H1 (cell line): ENCODE data around the gene CD58. TPM values are rescaled to one million over a fixed set of nuclear protein-coding genes. Genes with fewer than 3 reads are reported as not detected.

Source experiments
- HDAC6 ChIP-seq: IDR thresholded peaks from one replicate; pipeline ENCODE4 v1.7.1; 2012; ENCODE audit warnings: low read depth, mild to moderate bottlenecking, inconsistent platforms, low read length, moderate library complexity
- ZNF274 ChIP-seq: IDR thresholded peaks from 2 replicates; pipeline ENCODE4 v1.7.0; 2012; ENCODE audit warnings: low read length, borderline replicate concordance; ENCODE audit errors: extremely low read depth
- polyA plus RNA-seq, 7 experiments: library from polyadenylated mRNA; depleted of rRNA in 3 of 7; stranded (reverse) in 5 of 7; unstranded in 2 of 7; fragments of >200 nt in 5 of 7; fragments of 200-250 nt in 2 of 7; gene quantifications; 1 replicate in 5 of 7; 2 replicates in 1 of 7; 4 replicates in 1 of 7; pipeline versions ENCODE4 v1.2.1 to v1.2.3, GENCODE V29; 2011 to 2013; ENCODE audit warnings: missing spikeins in 2 of 7, mixed read lengths in 2 of 7
- total RNA-seq: library from RNA; stranded (reverse); fragmentation: NEBNext Ultra II Directional; extraction: Animal tissue kit (Norgen Biotek cat#: 25700); gene quantifications from 2 replicates; pipeline ENCODE4 v1.2.1, GENCODE V29; 2021

CD58 gene
- total and polyA plus RNA-seq, 2 of the 8 experiments (the other 6 are each of a cell fraction or from before 2014, with no cell fraction given), result 5.3 to 5.5 TPM

DNA sequence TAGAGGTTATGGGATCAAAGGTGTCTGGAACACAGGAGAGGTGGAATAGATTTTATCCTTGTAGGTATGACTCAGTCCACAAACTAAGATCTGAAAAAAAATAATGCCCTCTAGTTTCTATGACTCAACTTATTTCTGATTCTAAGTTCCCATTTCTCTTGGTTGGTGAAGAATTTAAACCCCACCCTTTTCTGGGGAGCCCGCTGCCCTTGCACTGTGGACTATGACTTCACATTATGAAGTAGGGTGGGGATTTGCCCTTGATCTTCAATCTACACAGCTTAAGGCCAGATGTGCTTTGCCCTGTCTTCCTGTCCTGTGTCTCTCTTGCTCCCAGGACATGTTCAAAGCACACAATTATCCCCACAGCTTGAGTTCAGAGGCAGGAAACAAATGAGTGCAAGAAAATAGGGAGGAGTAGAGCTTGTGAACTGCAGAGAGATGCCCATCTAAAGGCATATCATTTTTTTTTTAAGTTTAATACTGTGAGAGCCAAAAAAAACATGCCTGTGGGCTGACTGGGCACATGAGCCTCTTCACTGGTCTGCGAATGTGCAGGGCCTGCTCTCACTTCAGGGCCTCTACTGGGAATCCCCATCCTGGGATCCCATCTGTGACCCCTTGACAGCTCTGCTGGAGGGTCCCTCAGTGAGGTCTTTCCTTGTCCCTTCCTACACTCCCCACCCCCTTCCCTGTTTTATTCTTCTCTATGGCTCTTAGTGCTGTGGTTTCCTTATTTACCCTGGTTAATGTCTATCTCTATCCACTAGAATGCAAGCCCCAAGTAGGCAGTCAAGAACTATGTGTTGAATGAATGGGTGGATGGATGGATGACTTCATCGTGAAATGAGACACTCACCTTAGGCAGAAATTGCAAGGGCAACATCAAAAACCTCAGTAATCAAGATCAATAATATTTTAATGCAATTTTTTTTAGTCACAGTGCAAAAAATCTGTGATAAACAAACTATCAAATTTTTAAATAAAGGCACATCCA lies 61.5 kb downstream of the CD58 start (continued):
- TF ChIP-seq ZNF274 (no peak), HDAC6 (no peak)
- TF ChIP-seq, all 59 proteins: peak for 0
